GM12891 (cell line): ENCODE data around the gene NPAS1. TPM values are rescaled to one million over a fixed set of nuclear protein-coding genes. Genes with fewer than 3 reads are reported as not detected.

ENCODE experiments used
- DNase-seq: peaks from one replicate; pipeline ENCODE4 v3.0.0; 2011; ENCODE audit warnings: low spot score; ENCODE audit not compliant: insufficient read length
- FAIRE-seq: peaks from 2 replicates; lab custom pipeline; 2011; peaks lifted over from hg19 to GRCh38; lab: Jason Lieb, UNC
- PAX5 ChIP-seq: IDR thresholded peaks from 2 replicates; pipeline ENCODE4 v1.6.1; 2011; ENCODE audit warnings: low read length, moderate library complexity, mild to moderate bottlenecking; ENCODE audit not compliant: insufficient read depth, severe bottlenecking
- POLR2A ChIP-seq: IDR thresholded peaks from 2 replicates; pipeline ENCODE4 v1.6.1; 2011; ENCODE audit warnings: low read depth, low read length, control low read depth
- POLR2AphosphoS5 ChIP-seq: IDR thresholded peaks from 2 replicates; pipeline ENCODE4 v1.6.1; 2011; ENCODE audit warnings: low read depth, low read length, control low read depth
- POU2F2 ChIP-seq: IDR thresholded peaks from 2 replicates; pipeline ENCODE4 v1.6.1; 2011; ENCODE audit warnings: low read depth, mild to moderate bottlenecking, control low read depth, low read length, moderate library complexity
- SPI1 ChIP-seq: IDR thresholded peaks from 2 replicates; pipeline ENCODE4 v1.6.1; 2011; ENCODE audit warnings: low read depth, low read length, control low read depth
- TAF1 ChIP-seq: IDR thresholded peaks from 2 replicates; pipeline ENCODE4 v1.6.1; 2011; ENCODE audit warnings: low read depth, low read length, control low read depth
- polyA plus RNA-seq: library from polyadenylated mRNA; unstranded; fragments of >200 nt; gene quantifications from one replicate; pipeline ENCODE4 v1.2.1, GENCODE V29; 2012; ENCODE audit warnings: low read depth, missing spikeins, inconsistent platforms; ENCODE audit not compliant: missing spikeins

Gene NPAS1, protein sequence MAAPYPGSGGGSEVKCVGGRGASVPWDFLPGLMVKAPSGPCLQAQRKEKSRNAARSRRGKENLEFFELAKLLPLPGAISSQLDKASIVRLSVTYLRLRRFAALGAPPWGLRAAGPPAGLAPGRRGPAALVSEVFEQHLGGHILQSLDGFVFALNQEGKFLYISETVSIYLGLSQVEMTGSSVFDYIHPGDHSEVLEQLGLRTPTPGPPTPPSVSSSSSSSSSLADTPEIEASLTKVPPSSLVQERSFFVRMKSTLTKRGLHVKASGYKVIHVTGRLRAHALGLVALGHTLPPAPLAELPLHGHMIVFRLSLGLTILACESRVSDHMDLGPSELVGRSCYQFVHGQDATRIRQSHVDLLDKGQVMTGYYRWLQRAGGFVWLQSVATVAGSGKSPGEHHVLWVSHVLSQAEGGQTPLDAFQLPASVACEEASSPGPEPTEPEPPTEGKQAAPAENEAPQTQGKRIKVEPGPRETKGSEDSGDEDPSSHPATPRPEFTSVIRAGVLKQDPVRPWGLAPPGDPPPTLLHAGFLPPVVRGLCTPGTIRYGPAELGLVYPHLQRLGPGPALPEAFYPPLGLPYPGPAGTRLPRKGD
- 0.87 TPM for polyA plus RNA-seq

DNA sequence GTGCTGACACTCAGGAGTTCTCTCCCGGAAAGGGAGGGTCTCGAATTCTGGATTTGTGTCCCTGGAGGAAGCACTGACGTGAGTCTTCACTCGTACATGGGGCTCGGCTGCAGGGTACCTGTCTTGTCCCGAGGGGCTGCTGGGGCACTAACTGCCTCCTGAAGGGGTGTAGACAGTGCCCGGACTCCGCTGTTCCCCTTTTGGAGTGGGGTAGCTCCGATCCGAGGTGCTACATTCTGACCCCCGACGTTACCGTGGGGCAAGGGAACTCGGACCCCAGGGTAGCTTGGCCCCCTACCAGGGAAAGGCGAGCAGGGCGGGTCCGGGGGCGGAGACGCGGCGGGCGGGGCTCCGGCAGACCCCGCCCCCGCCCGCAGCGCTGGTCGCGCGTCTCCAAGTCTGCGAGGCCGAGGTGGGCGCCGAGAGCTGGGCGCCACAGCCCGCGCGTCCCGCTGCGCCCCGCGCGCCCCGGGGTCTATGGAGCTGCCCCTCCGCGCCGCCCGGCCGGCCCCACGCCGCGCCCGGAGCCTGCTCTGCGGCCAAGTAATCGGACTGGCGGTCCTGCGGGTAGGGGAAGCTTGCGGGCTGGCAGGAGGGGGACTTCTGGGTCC, at the start of gene NPAS1:
Gene NPAS1, plus strand, starts transcription at position 407 of the 611 bp plus-strand sequence. CDS start 1,211 bp downstream, outside the sequence.
- DNase-seq (no peak), FAIRE-seq (no peak)
- TF ChIP-seq POLR2A (no peak), POLR2AphosphoS5 (no peak), PAX5 (no peak), TAF1 (no peak), POU2F2 (no peak), SPI1 (no peak)

GRCh38 chr19:46970815-46971214, 48.8 kb upstream of the NPAS1 start:
- TF ChIP-seq PAX5 (no peak), SPI1 (no peak), POU2F2 (no peak), POLR2AphosphoS5 (no peak)
- FAIRE-seq (no peak), DNase-seq (no peak)

DNA sequence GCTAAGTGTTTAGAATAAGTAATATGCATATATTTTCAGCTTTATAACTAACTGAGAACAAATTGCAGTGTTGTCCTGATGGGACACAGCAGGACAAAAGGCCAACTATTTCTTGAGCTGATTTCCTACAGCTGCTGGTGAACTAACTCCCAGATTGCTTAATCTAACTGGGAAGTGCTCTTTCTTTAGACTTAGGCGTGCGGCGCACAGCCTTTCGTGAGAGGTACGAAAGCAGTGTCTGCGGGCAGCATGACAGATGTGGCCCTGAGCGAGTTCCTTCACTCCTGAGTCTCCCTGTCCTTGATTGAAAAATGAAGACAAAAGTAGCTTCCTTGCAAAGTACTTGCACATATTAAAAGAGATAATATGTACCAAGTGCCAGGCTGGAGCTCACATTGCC, 47.3 kb upstream of the NPAS1 start:
- DNase-seq (no peak), FAIRE-seq (no peak)
- TF ChIP-seq POLR2A (no peak), POLR2AphosphoS5 (no peak), TAF1 (no peak), POU2F2 (no peak), SPI1 (no peak), PAX5 (no peak)

GRCh38 chr19:46974181-46974580, 45.5 kb upstream of the NPAS1 start:
- FAIRE-seq, result no peak
- no peak for DNase-seq
- TF ChIP-seq POLR2AphosphoS5, result no peak
- no peak for TF ChIP-seq SPI1
- TF ChIP-seq PAX5, result no peak
- TF ChIP-seq POU2F2, result no peak
- TF ChIP-seq TAF1, result no peak
- no peak for TF ChIP-seq POLR2A

GRCh38 chr19:46975011-46975924, 44.4 kb upstream of the NPAS1 start:
- no peak for FAIRE-seq
- no peak for TF ChIP-seq POLR2AphosphoS5
- no peak for TF ChIP-seq PAX5
- no peak for TF ChIP-seq TAF1
- TF ChIP-seq POLR2A, result no peak
- TF ChIP-seq SPI1, result no peak
- no peak for TF ChIP-seq POU2F2
- DNase-seq, result no peak

DNA sequence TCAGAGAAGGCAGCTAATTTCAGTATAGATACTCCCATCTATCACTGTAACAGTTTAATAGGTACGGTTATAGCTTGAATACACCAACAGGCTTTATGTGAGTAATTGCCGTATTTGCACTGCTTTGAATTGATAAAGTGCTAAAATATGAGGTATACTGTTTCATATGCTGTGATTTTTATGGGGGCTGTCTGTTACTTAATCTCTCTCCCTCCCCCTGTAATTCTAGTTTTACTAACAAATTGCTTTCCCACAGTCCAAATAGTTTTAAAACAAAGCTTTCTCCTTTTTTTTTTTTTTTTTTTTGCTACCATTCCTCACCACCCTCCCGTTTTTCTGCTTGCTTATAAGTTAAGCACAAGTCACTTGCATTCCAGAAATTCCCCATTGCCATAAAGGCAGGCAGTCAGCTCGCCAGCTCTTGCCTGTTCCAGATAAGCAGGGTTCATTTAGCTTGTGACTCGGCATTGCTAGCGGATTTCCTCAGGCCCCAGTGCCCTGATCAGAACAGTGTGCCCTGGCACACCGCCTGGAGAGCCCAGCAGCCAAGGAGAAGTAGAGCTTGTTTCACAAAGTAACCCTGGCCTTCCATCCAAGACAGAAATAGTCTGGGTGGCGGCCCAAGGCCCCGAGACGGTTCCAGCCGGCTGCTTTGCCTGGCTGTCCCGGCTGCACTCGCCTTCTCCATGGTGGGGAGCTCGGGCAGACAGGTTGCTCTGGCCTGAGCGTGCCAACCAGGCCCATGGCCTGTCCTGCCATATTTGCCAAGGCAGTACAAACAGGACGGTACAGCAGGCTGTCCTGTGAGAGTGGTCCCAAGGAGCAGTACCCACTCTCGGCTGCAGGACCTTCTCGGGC, 43.5 kb upstream of the NPAS1 start:
- FAIRE-seq, result no peak
- DNase-seq, result no peak
- TF ChIP-seq PAX5, result no peak

DNA sequence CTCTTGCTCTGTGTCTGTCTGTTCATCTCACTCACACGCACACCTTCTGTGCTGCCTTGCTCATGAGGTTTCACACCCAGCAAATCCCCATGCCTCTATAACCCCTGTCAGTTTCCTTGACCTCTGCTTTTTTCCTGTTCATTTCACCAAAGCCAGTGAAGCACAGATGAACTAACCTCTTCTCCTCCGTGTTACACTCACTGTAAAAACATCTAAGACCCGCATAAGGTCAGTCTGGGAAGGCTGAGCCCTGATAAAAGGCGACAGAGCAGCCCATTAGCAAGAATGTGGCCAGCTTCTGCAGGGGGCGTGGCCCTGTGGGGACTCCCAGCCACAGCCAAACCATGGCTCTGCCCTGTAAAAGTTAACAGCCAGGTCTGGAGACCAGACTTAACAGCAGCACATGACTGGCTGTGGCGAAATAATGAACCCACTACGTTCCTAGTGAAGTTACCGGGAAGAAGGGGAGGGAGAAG, 42.8 kb upstream of the NPAS1 start:
- DNase-seq (no peak), FAIRE-seq (no peak)

DNA sequence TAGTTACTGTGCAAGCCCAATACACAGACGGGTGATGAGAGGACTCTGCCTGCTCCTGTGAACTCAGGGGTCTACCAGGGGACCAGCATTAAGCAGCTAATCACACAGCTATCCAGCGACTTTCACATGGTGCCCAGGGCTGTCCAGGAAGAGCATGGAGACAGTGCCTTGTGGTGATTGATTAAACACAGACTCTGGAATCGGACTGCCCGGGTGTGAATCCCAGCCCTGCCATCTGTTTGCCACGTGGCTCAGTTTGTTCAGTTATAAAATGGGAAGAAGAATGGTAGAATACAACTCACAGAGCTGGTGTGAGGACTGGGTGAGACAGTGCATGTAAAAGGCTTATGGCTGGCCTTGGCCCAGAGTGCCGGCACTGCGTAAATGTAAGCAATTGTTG, 42.1 kb upstream of the NPAS1 start:
- no peak for DNase-seq
- TF ChIP-seq TAF1, result no peak
- TF ChIP-seq POLR2AphosphoS5, result no peak
- TF ChIP-seq POLR2A, result no peak
- no peak for TF ChIP-seq PAX5
- TF ChIP-seq POU2F2, result no peak
- no peak for TF ChIP-seq SPI1
- FAIRE-seq, result no peak

More for the DNA sequence above, 42.8 kb upstream of the NPAS1 start:
- no peak for TF ChIP-seq POU2F2
- no peak for TF ChIP-seq SPI1
- no peak for TF ChIP-seq POLR2AphosphoS5

DNA sequence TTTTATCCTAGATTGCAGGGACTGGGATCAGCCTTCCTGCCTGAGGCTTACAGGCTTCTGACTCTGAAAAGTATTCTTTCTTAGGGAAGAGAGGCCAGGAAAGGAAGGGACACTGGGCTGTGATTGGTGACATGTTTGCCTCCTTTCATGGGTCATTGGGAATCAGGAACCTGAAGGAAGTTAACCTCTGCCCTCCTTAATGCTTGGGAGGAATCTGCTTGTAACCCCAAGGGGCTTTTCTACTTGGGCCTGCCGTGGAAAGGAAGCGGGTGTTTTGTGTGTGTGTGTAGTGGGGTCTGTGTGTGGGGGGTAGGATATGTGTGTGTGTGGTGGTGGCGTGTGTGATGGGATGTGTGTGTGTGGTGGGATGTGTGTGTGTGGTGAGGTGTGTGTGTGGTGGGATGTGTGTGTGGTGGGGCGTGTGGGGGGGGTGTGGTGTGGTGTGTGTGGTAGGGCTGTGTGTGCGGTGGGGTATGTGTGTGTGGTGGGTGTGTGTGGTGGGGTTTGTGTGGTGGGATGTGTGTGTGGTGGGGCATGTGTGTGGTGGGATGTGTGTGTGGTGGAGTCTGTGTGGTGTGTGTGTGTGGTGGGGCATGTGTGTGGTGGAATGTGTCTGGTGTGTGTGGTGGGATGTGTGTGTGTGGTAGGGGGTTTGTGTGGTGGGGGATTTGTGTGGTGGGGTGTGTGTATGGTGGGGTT, 41.3 kb upstream of the NPAS1 start:
- FAIRE-seq, result no peak
- TF ChIP-seq POU2F2 (no peak), POLR2A (no peak), SPI1 (no peak), PAX5 (no peak), POLR2AphosphoS5 (no peak), TAF1 (no peak)
- DNase-seq, result no peak
